Peyer's patch (tissue), 4 donors: ENCODE results near the gene OR9A2. TPM values are rescaled to one million over a fixed set of nuclear protein-coding genes. Genes with fewer than 3 reads are reported as not detected.

ENCODE experiments used
- DNase-seq, 3 donors: peaks; one replicate each; pipeline ENCODE4 v3.0.0-alpha.2; 2017 to 2019
- H3K27ac ChIP-seq, 4 donors: fragments of 200-600 bp; sonication (generic); one replicate each; pipeline ENCODE4 v1.5.1; 2016 to 2019
- H3K27me3 ChIP-seq, 2 donors: fragments of 200-600 bp; sonication (generic); one replicate each; pipeline ENCODE4 v1.5.1; 2019
- H3K36me3 ChIP-seq, 3 donors: fragments of 200-600 bp; sonication (generic); one replicate each; pipeline ENCODE4 v1.5.1; 2016 to 2019
- H3K4me1 ChIP-seq, 4 donors: fragments of 200-600 bp; sonication (generic); one replicate each; pipeline ENCODE4 v1.5.1; 2016 to 2019
- H3K4me3 ChIP-seq, 4 donors: fragments of 200-600 bp; sonication (generic); 1 replicate in 3 of 4; 2 replicates in 1 of 4; pipeline ENCODE4 v1.5.1; 2016 to 2019; ENCODE audit warnings: mild to moderate bottlenecking in 1 of 4
- H3K9me3 ChIP-seq, 4 donors: fragments of 200-600 bp; sonication (generic); one replicate each; pipeline ENCODE4 v1.5.1; 2016 to 2019; ENCODE audit warnings: mild to moderate bottlenecking in 1 of 4
- POLR2A ChIP-seq, 2 donors: fragments of 450-650 bp; IDR thresholded peaks; one replicate each; pipeline ENCODE4 v1.5.1; 2017; ENCODE audit warnings: antibody characterized with exemption in 2 of 2, mild to moderate bottlenecking in 2 of 2, moderate library complexity in 2 of 2
- total RNA-seq, 4 donors: library from RNA; depleted of rRNA; stranded (reverse); fragments of >200 nt; gene quantifications; one replicate each; pipeline ENCODE4 v1.1.0, GENCODE V29; 2016
- TF ChIP-seq, protein P1 (sequence below), 6 experiments: fragments of 450-650 bp in 4 of 6; fragments of 200-600 bp in 2 of 6; sonication (generic) in 1 of 6; IDR thresholded peaks; one replicate each; pipeline ENCODE4 v1.5.1; 2017 to 2019; ENCODE audit warnings: antibody characterized with exemption in 6 of 6, mild to moderate bottlenecking in 3 of 6, moderate library complexity in 1 of 6

The OR9A2 gene
- total RNA-seq, 4 donors from 2014 or later, result not detected

DNA sequence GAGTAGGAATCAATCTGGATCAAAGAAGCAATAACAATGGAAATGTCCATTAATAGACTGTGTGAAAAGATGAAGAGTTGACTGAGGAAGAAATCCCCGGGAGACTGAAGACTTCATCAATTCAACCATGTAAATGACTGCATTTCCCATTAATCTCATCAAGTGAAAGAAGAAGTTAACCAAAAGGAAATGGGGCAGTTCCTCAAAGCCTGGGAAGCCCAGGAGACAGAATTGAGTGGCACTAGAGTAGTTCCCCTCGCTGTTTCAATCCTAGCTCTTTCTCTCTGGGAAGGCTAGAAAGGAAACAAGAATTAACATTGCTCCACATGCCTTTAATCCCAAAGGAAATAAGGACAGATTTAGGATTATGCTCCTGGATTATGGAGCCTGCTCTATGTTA, 20.4 kb upstream of the OR9A2 start:
- Histone ChIP-seq H3K9me3 (no peaks in the 10 kb centered on the region), H3K27ac (no peak overlapping the region), H3K36me3 (no peaks in the 10 kb centered on the region), H3K4me1 (peaks cover 0 to 4% (median 0%) of the 10 kb centered on the region in 4 donors), H3K27me3 (no peaks in the 10 kb centered on the region), H3K4me3 (no peak overlapping the region)
- DNase-seq, result no peak
- TF ChIP-seq POLR2A (IDR thresholded peaks at IDR 0.05), result no peak
- TF ChIP-seq, protein P1, sequence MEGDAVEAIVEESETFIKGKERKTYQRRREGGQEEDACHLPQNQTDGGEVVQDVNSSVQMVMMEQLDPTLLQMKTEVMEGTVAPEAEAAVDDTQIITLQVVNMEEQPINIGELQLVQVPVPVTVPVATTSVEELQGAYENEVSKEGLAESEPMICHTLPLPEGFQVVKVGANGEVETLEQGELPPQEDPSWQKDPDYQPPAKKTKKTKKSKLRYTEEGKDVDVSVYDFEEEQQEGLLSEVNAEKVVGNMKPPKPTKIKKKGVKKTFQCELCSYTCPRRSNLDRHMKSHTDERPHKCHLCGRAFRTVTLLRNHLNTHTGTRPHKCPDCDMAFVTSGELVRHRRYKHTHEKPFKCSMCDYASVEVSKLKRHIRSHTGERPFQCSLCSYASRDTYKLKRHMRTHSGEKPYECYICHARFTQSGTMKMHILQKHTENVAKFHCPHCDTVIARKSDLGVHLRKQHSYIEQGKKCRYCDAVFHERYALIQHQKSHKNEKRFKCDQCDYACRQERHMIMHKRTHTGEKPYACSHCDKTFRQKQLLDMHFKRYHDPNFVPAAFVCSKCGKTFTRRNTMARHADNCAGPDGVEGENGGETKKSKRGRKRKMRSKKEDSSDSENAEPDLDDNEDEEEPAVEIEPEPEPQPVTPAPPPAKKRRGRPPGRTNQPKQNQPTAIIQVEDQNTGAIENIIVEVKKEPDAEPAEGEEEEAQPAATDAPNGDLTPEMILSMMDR (IDR thresholded peaks at IDR 0.05), result no peak

- no peaks in the 10 kb centered on the region for H3K9me3 ChIP-seq
- no peak overlapping the region for H3K4me3 ChIP-seq
Measured at GRCh38 chr7:143046426-143046851, 19.5 kb upstream of the OR9A2 start.

GRCh38 chr7:143043391-143043790, 16.5 kb upstream of the OR9A2 start:
- no peak overlapping the region for H3K27ac ChIP-seq
- H3K4me3 ChIP-seq, result no peak overlapping the region
- TF ChIP-seq POLR2A (IDR thresholded peaks at IDR 0.05), result no peak
- TF ChIP-seq, protein P1 (IDR thresholded peaks at IDR 0.05), result no peak
- H3K4me1 ChIP-seq, result peaks cover 0 to 4% (median 0%) of the 10 kb centered on the region in 4 donors
- no peaks in the 10 kb centered on the region for H3K27me3 ChIP-seq
- DNase-seq, result no peak
- H3K36me3 ChIP-seq, result no peaks in the 10 kb centered on the region
- H3K9me3 ChIP-seq, result no peaks in the 10 kb centered on the region

More at GRCh38 chr7:143046426-143046851, 19.5 kb upstream of the OR9A2 start:
- Histone ChIP-seq H3K4me1 (peaks cover 0 to 4% (median 0%) of the 10 kb centered on the region in 4 donors), H3K27ac (no peak overlapping the region), H3K27me3 (no peaks in the 10 kb centered on the region), H3K36me3 (no peaks in the 10 kb centered on the region)
- DNase-seq, result no peak
- TF ChIP-seq POLR2A (IDR thresholded peaks at IDR 0.05), result no peak
- TF ChIP-seq, protein P1 (IDR thresholded peaks at IDR 0.05), result no peak

- Histone ChIP-seq H3K4me1 (peaks cover 0 to 4% (median 0%) of the 10 kb centered on the region in 4 donors), H3K27ac (no peak overlapping the region), H3K9me3 (no peaks in the 10 kb centered on the region), H3K36me3 (no peaks in the 10 kb centered on the region), H3K4me3 (no peak overlapping the region), H3K27me3 (no peaks in the 10 kb centered on the region)
- no peak for TF ChIP-seq POLR2A (IDR thresholded peaks at IDR 0.05)
- TF ChIP-seq, protein P1 (IDR thresholded peaks at IDR 0.05), result no peak
- DNase-seq, result no peak
Measured at GRCh38 chr7:143042790-143043271, 15.9 kb upstream of the OR9A2 start.

DNA sequence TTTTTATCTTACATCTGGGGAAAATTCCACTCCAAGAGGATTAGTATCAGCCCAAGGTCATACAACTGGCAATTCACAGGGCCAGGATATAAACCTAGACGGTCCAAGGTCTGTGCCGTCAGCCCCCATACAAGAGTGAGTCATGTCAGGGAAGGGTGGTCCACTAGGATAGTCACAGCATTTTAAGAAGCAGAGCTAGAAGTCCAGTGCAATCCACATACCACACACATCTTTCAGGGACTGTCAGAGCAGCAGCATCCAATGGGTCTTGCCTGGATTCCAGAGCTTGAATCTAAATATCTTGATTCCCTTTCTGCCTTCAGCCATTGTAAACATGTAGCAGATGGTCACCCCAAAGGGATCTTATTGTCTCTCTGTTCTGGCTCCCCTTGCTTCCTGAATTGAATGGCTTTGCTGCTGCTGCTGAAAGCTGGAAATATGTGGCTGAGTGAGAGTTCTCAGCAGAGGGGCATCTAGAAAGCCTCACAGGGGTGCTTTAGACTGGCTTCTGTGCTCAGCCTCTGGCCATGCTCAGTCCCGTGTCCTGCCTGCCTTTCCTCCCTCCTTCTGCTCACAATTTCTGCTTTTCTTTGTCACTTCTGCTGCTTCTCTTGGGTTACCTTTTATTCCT, 15.3 kb upstream of the OR9A2 start:
- Histone ChIP-seq H3K9me3 (no peaks in the 10 kb centered on the region), H3K36me3 (no peaks in the 10 kb centered on the region), H3K27ac (no peak overlapping the region), H3K4me1 (peaks cover 0 to 4% (median 0%) of the 10 kb centered on the region in 4 donors), H3K27me3 (no peaks in the 10 kb centered on the region), H3K4me3 (no peak overlapping the region)
- DNase-seq, result no peak
- no peak for TF ChIP-seq POLR2A (IDR thresholded peaks at IDR 0.05)
- TF ChIP-seq, protein P1 (IDR thresholded peaks at IDR 0.05), result no peak
